Measurements from ENCODE around the gene SASH1.

Gene SASH1

GRCh38 chr6:148533309-148534107, 190.9 kb downstream of the SASH1 start:
- no peaks in the 10 kb centered on the region for H3K9me3 ChIP-seq (replicated peaks; ENCODE audit: low read length)
- H3K36me3 ChIP-seq (ENCODE audit: insufficient read depth, low read length) = peaks cover 47% of the 10 kb centered on the region
- peaks cover 57% of the 10 kb centered on the region for H3K4me1 ChIP-seq (ENCODE audit: control insufficient read depth, insufficient read depth, low read length)
- no peak overlapping the region for H3K9ac ChIP-seq (ENCODE audit: low read depth, low read length)
- no peak overlapping the region for H3K4me3 ChIP-seq (ENCODE audit: low read length)
- no peaks in the 10 kb centered on the region for H3K27me3 ChIP-seq (ENCODE audit: control insufficient read depth, insufficient read depth, low read length)
- no peak overlapping the region for H3K4me2 ChIP-seq (ENCODE audit: low read length)

- H3K4me1 ChIP-seq (ENCODE audit: control insufficient read depth, insufficient read depth, low read length) = peaks cover 51% of the 10 kb centered on the region
- H3K27me3 ChIP-seq (ENCODE audit: control insufficient read depth, insufficient read depth, low read length) = no peaks in the 10 kb centered on the region
- H3K9me3 ChIP-seq (replicated peaks; ENCODE audit: low read length) = no peaks in the 10 kb centered on the region
- no peak overlapping the region for H3K4me3 ChIP-seq (ENCODE audit: low read length)
- H3K4me2 ChIP-seq (ENCODE audit: low read length) = no peak overlapping the region
- peaks cover 47% of the 10 kb centered on the region for H3K36me3 ChIP-seq (ENCODE audit: insufficient read depth, low read length)
- no peak overlapping the region for H3K9ac ChIP-seq (ENCODE audit: low read depth, low read length)
Observed at GRCh38 chr6:148534871-148535270, 192.2 kb downstream of the SASH1 start.

GRCh38 chr6:148535381-148535780, 192.7 kb downstream of the SASH1 start:
- Histone ChIP-seq H3K27me3 (ENCODE audit: control insufficient read depth, insufficient read depth, low read length) (no peaks in the 10 kb centered on the region), H3K4me2 (ENCODE audit: low read length) (no peak overlapping the region), H3K4me1 (ENCODE audit: control insufficient read depth, insufficient read depth, low read length) (peaks cover 47% of the 10 kb centered on the region), H3K9ac (ENCODE audit: low read depth, low read length) (peak overlapping the region; percentile 56), H3K4me3 (ENCODE audit: low read length) (no peak overlapping the region), H3K9me3 (replicated peaks; ENCODE audit: low read length) (no peaks in the 10 kb centered on the region), H3K36me3 (ENCODE audit: insufficient read depth, low read length) (peaks cover 52% of the 10 kb centered on the region)

GRCh38 chr6:148535976-148536375, 193.3 kb downstream of the SASH1 start:
- no peaks in the 10 kb centered on the region for H3K9me3 ChIP-seq (replicated peaks; ENCODE audit: low read length)
- no peak overlapping the region for H3K4me2 ChIP-seq (ENCODE audit: low read length)
- peak overlapping the region; percentile 56 for H3K9ac ChIP-seq (ENCODE audit: low read depth, low read length)
- no peaks in the 10 kb centered on the region for H3K27me3 ChIP-seq (ENCODE audit: control insufficient read depth, insufficient read depth, low read length)
- H3K4me3 ChIP-seq (ENCODE audit: low read length) = no peak overlapping the region
- peaks cover 58% of the 10 kb centered on the region for H3K36me3 ChIP-seq (ENCODE audit: insufficient read depth, low read length)
- H3K4me1 ChIP-seq (ENCODE audit: control insufficient read depth, insufficient read depth, low read length) = peaks cover 41% of the 10 kb centered on the region

- no peaks in the 10 kb centered on the region for H3K27me3 ChIP-seq (ENCODE audit: control insufficient read depth, insufficient read depth, low read length)
- H3K4me2 ChIP-seq (ENCODE audit: low read length) = peak overlapping the region; percentile 66
- H3K9ac ChIP-seq (ENCODE audit: low read depth, low read length) = peak overlapping the region; percentile 70
- H3K4me3 ChIP-seq (ENCODE audit: low read length) = peak overlapping the region; percentile 31
- no peaks in the 10 kb centered on the region for H3K9me3 ChIP-seq (replicated peaks; ENCODE audit: low read length)
- peaks cover 28% of the 10 kb centered on the region for H3K4me1 ChIP-seq (ENCODE audit: control insufficient read depth, insufficient read depth, low read length)
- peaks cover 61% of the 10 kb centered on the region for H3K36me3 ChIP-seq (ENCODE audit: insufficient read depth, low read length)
Observed at GRCh38 chr6:148538261-148539190, 195.9 kb downstream of the SASH1 start.

GRCh38 chr6:148543540-148543939, 200.9 kb downstream of the SASH1 start:
- no peaks in the 10 kb centered on the region for H3K27me3 ChIP-seq (ENCODE audit: control insufficient read depth, insufficient read depth, low read length)
- no peaks in the 10 kb centered on the region for H3K9me3 ChIP-seq (replicated peaks; ENCODE audit: low read length)

GRCh38 chr6:148544421-148544820, 201.8 kb downstream of the SASH1 start:
- H3K36me3 ChIP-seq (ENCODE audit: insufficient read depth, low read length) = peaks cover 81% of the 10 kb centered on the region

More at GRCh38 chr6:148543540-148543939, 200.9 kb downstream of the SASH1 start:
- peaks cover 4% of the 10 kb centered on the region for H3K4me1 ChIP-seq (ENCODE audit: control insufficient read depth, insufficient read depth, low read length)
- H3K9ac ChIP-seq (ENCODE audit: low read depth, low read length) = no peak overlapping the region
- H3K36me3 ChIP-seq (ENCODE audit: insufficient read depth, low read length) = peaks cover 73% of the 10 kb centered on the region
- no peak overlapping the region for H3K4me2 ChIP-seq (ENCODE audit: low read length)
- no peak overlapping the region for H3K4me3 ChIP-seq (ENCODE audit: low read length)

GRCh38 chr6:148545901-148546300, 203.3 kb downstream of the SASH1 start:
- Histone ChIP-seq H3K4me2 (ENCODE audit: low read length) (no peak overlapping the region), H3K9ac (ENCODE audit: low read depth, low read length) (no peak overlapping the region), H3K4me1 (ENCODE audit: control insufficient read depth, insufficient read depth, low read length) (no peaks in the 10 kb centered on the region), H3K9me3 (replicated peaks; ENCODE audit: low read length) (no peaks in the 10 kb centered on the region), H3K27me3 (ENCODE audit: control insufficient read depth, insufficient read depth, low read length) (no peaks in the 10 kb centered on the region), H3K36me3 (ENCODE audit: insufficient read depth, low read length) (peaks cover 76% of the 10 kb centered on the region), H3K4me3 (ENCODE audit: low read length) (no peak overlapping the region)

More at GRCh38 chr6:148544421-148544820, 201.8 kb downstream of the SASH1 start:
- no peaks in the 10 kb centered on the region for H3K4me1 ChIP-seq (ENCODE audit: control insufficient read depth, insufficient read depth, low read length)
- no peaks in the 10 kb centered on the region for H3K27me3 ChIP-seq (ENCODE audit: control insufficient read depth, insufficient read depth, low read length)
- H3K4me3 ChIP-seq (ENCODE audit: low read length) = no peak overlapping the region
- H3K9me3 ChIP-seq (replicated peaks; ENCODE audit: low read length) = no peaks in the 10 kb centered on the region
- H3K4me2 ChIP-seq (ENCODE audit: low read length) = no peak overlapping the region
- no peak overlapping the region for H3K9ac ChIP-seq (ENCODE audit: low read depth, low read length)

GRCh38 chr6:148547110-148547509, 204.5 kb downstream of the SASH1 start:
- no peak overlapping the region for H3K9ac ChIP-seq (ENCODE audit: low read depth, low read length)

GRCh38 chr6:148548065-148548748, 205.6 kb downstream of the SASH1 start:
- Histone ChIP-seq H3K4me1 (ENCODE audit: control insufficient read depth, insufficient read depth, low read length) (no peaks in the 10 kb centered on the region), H3K4me2 (ENCODE audit: low read length) (no peak overlapping the region), H3K36me3 (ENCODE audit: insufficient read depth, low read length) (peaks cover 56% of the 10 kb centered on the region)

More at GRCh38 chr6:148547110-148547509, 204.5 kb downstream of the SASH1 start:
- Histone ChIP-seq H3K9me3 (replicated peaks; ENCODE audit: low read length) (no peaks in the 10 kb centered on the region), H3K36me3 (ENCODE audit: insufficient read depth, low read length) (peaks cover 64% of the 10 kb centered on the region), H3K4me1 (ENCODE audit: control insufficient read depth, insufficient read depth, low read length) (no peaks in the 10 kb centered on the region), H3K4me2 (ENCODE audit: low read length) (no peak overlapping the region), H3K4me3 (ENCODE audit: low read length) (no peak overlapping the region), H3K27me3 (ENCODE audit: control insufficient read depth, insufficient read depth, low read length) (no peaks in the 10 kb centered on the region)

GRCh38 chr6:148548749-148549140, 206.1 kb downstream of the SASH1 start:
- no peaks in the 10 kb centered on the region for H3K9me3 ChIP-seq (replicated peaks; ENCODE audit: low read length)
- H3K4me1 ChIP-seq (ENCODE audit: control insufficient read depth, insufficient read depth, low read length) = no peaks in the 10 kb centered on the region
- no peak overlapping the region for H3K4me2 ChIP-seq (ENCODE audit: low read length)
- H3K4me3 ChIP-seq (ENCODE audit: low read length) = no peak overlapping the region
- H3K36me3 ChIP-seq (ENCODE audit: insufficient read depth, low read length) = peaks cover 51% of the 10 kb centered on the region
- H3K27me3 ChIP-seq (ENCODE audit: control insufficient read depth, insufficient read depth, low read length) = no peaks in the 10 kb centered on the region
- no peak overlapping the region for H3K9ac ChIP-seq (ENCODE audit: low read depth, low read length)

More at GRCh38 chr6:148548065-148548748, 205.6 kb downstream of the SASH1 start:
- no peaks in the 10 kb centered on the region for H3K27me3 ChIP-seq (ENCODE audit: control insufficient read depth, insufficient read depth, low read length)
- H3K9me3 ChIP-seq (replicated peaks; ENCODE audit: low read length) = no peaks in the 10 kb centered on the region
- H3K9ac ChIP-seq (ENCODE audit: low read depth, low read length) = no peak overlapping the region
- H3K4me3 ChIP-seq (ENCODE audit: low read length) = no peak overlapping the region
